Measurements from ENCODE around the gene COQ8A. TPM values are rescaled to one million over a fixed set of nuclear protein-coding genes. Genes with fewer than 3 reads are reported as not detected.
A peak's percentile ranks its signal among the peaks of the same experiment; 100 is the strongest.

COQ8A gene
- 100 to 1,000 TPM; 116 to 134 TPM for total RNA-seq

DNA sequence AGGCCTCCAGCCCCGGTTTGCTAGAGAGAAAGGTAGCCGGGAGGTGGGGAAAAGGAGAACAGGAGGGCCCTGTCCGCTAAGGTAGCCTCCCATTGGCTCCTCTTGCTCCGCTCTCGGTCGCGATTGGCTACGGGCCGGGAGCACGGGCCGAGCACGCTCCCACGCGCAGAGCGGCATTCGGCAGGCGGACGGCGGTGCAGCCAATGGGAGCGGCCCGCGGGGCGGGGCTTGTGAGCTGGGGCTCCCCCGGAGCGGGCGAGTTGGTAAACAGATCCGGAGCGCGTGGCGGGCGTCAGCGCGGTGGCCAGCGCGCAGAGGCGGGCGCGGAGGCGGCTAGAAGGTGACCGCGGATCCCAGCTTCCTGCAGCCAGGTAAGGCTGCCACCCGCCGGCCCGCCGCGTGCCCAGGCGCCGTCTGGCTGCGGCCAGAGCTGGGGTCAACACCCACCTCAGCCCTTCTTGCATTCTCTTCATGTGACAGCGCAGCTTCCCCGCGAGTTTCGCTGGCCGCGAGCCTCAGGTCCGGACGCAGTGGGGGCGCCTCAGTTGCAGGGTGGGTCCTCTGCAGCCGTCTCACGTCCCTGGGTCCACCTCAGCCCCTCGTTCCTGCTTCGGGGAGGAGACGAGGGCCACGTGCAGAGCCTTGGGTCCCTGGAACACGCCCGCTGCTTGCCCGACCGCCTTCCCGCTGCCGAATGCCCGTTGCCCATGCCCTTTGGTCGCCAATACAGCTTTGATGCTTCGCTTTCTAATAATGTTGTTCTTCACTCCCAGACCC lies at the start of gene COQ8A:
Gene COQ8A (plus strand): TSS at position 266 of the 777 bp plus-strand sequence. CDS start 21,092 bp downstream, outside the sequence.
- ATAC-seq = peak; percentile 93
- Histone ChIP-seq H3K27me3 (no peaks in the 10 kb centered on the region), H3K9me3 (no peaks in the 10 kb centered on the region), H3K36me3 (replicated peaks in 1 of 2; ENCODE audit: insufficient read depth in 1 of 2, low read depth in 2 of 2) (no peaks in the 10 kb centered on the region), H3K4me1 (peaks cover 60% of the 10 kb centered on the region), H3K27ac (peak within 1 kb of the TSS; percentile 96 to 98 (median 98)), H3K4me3 (peak within 1 kb of the TSS; percentile 72 to 73)
- TF ChIP-seq POLR2A (IDR thresholded peaks at IDR 0.05) = peak; percentile 82 to 86 (median 85)
- TF ChIP-seq, protein P1, sequence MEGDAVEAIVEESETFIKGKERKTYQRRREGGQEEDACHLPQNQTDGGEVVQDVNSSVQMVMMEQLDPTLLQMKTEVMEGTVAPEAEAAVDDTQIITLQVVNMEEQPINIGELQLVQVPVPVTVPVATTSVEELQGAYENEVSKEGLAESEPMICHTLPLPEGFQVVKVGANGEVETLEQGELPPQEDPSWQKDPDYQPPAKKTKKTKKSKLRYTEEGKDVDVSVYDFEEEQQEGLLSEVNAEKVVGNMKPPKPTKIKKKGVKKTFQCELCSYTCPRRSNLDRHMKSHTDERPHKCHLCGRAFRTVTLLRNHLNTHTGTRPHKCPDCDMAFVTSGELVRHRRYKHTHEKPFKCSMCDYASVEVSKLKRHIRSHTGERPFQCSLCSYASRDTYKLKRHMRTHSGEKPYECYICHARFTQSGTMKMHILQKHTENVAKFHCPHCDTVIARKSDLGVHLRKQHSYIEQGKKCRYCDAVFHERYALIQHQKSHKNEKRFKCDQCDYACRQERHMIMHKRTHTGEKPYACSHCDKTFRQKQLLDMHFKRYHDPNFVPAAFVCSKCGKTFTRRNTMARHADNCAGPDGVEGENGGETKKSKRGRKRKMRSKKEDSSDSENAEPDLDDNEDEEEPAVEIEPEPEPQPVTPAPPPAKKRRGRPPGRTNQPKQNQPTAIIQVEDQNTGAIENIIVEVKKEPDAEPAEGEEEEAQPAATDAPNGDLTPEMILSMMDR (IDR thresholded peaks at IDR 0.05) = no peak
- intact Hi-C loops (cut with DNase I) = no loop called here
- WGBS, 2 donors = 0 to 1% methylated on average over 18 to 72 of the region's 73 CpGs
- peak; percentile 99 to 100 (median 99) for DNase-seq

DNA sequence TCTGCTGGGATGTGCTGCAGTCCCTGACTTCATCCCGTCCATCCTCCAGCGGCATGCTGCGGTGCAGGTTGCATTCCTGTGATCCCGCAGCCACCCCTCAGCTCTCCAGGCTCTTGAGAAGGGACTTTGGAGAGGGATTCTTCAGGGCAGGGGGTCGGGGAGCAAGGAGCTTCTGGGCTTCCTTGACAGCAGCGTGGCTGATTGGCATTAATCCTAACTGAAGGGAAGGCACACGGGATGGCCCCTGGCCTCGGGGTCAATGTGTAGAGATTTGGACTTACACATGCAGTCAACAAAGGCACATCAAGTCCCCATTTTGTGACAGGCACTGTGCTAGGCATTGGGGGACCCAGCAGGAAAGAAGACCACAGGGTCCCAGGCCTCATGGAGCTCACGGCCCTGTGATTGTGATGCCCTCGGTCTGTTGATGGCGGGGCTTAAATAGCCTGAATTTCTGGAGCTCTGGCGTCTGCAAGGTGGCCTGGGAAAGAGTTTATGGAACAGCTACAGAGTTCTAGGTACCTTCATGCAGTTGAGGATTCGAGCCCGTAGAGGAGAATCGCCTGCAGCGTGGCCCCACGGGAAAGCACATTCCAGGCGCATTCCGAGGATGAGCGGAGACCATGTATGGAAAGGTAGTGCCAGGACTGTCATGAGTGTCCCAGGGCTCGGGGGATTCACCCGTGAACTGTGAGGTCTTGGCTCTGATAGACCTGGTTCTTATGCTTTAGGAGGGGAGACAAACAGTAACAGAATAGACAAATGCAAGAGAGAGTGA lies 49.6 kb upstream of the COQ8A start:
- Histone ChIP-seq H3K4me1 (no peaks in the 10 kb centered on the region), H3K27me3 (no peaks in the 10 kb centered on the region), H3K27ac (no peak overlapping the region), H3K9me3 (no peaks in the 10 kb centered on the region), H3K36me3 (replicated peaks in 1 of 2; ENCODE audit: insufficient read depth in 1 of 2, low read depth in 2 of 2) (peaks cover 24 to 51% of the 10 kb centered on the region in 2 donors), H3K4me3 (no peak overlapping the region)
- ATAC-seq = no peak
- intact Hi-C loops (cut with DNase I) = no loop called here
- TF ChIP-seq, protein P1 (IDR thresholded peaks at IDR 0.05) = no peak
- TF ChIP-seq POLR2A (IDR thresholded peaks at IDR 0.05) = no peak
- WGBS, 2 donors = 84 to 89% methylated on average over 22 of the region's 22 CpGs
- DNase-seq = no peak

DNA sequence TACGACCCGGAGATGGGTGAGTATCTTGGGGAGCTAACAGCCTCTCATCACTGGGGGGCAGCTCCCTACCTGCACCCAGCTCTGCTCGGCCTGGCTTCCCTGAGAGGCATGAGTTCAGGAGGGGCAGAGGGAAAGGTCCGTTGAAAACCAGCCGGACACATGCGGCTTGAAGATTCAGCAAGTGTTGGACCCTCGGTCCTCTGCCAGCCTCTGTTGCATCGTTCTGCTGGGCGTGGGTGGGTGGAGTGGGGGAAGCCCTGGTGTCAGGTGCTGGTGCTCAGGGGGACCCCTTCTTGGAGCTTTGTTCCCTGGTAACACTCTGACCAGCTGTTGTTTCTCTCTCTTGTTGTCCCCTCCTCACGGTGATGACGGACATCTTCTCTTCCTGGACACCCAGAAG lies 48.7 kb upstream of the COQ8A start:
- Histone ChIP-seq H3K36me3 (replicated peaks in 1 of 2; ENCODE audit: insufficient read depth in 1 of 2, low read depth in 2 of 2) (peaks cover 24 to 54% of the 10 kb centered on the region in 2 donors), H3K9me3 (no peaks in the 10 kb centered on the region), H3K4me3 (no peak overlapping the region), H3K27ac (no peak overlapping the region), H3K27me3 (no peaks in the 10 kb centered on the region), H3K4me1 (no peaks in the 10 kb centered on the region)
- TF ChIP-seq, protein P1 (IDR thresholded peaks at IDR 0.05) = no peak
- no peak for TF ChIP-seq POLR2A (IDR thresholded peaks at IDR 0.05)
- intact Hi-C loops (cut with DNase I) = no loop called here
- ATAC-seq (no peak), DNase-seq (no peak)
- 79 to 92% methylated on average over 2 to 9 of the region's 11 CpGs for WGBS, 2 donors

DNA sequence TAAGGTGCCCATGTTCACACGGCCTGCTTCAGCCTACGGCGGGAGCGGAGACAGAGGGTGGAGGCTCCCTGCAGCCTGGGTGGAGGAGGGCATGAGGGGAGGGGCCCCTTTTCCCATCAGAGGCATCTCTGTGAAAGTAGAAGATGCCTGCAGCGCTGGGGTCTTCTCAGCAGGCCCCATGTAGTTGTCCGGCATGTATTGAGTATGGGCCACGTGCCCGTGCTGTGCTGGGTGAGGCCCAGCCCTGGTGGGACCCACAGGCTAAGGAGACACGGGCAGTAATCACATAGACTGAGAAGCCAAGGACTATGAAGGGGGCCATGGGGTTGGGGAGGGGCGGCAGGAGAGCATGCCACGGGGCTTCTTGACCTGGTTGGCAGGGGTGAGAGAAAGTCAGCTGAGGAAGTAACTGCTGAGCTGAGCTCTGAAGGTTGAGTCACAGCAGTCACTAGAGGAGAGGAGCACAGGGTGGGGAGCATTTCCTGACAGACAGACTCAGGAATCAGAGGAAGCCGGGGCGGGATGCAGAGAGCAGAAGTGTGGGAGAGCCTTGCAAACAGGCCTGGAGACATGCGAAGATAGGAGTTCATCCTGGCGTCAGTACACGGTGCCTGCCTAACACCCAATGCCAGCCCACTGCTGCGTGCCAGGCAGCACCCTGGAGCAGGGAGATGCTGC lies 48.1 kb upstream of the COQ8A start:
- Histone ChIP-seq H3K27me3 (no peaks in the 10 kb centered on the region), H3K27ac (no peak overlapping the region), H3K4me3 (no peak overlapping the region), H3K4me1 (no peaks in the 10 kb centered on the region), H3K9me3 (no peaks in the 10 kb centered on the region), H3K36me3 (replicated peaks in 1 of 2; ENCODE audit: insufficient read depth in 1 of 2, low read depth in 2 of 2) (peaks cover 24 to 54% of the 10 kb centered on the region in 2 donors)
- TF ChIP-seq, protein P1 (IDR thresholded peaks at IDR 0.05) = no peak
- TF ChIP-seq POLR2A (IDR thresholded peaks at IDR 0.05) = no peak
- ATAC-seq (peak; percentile 14), DNase-seq (no peak)
- 76 to 87% methylated on average over 17 of the region's 17 CpGs for WGBS, 2 donors
- intact Hi-C loops (cut with DNase I) = no loop called here
